GM06990 (cell line): ENCODE results near the gene MEX3C.

Experiments used
- DNase-seq: peaks from one replicate; pipeline ENCODE4 v3.0.0-alpha.2; 2011; ENCODE audit not compliant: insufficient read length; ENCODE audit errors: extremely low read depth
- H3K27me3 ChIP-seq: replicated peaks from 2 replicates; pipeline ENCODE4 v1.6.0; 2011; ENCODE audit warnings: low read length; ENCODE audit not compliant: control insufficient read depth, insufficient read depth
- H3K36me3 ChIP-seq: 2 replicates; pipeline ENCODE4 v1.5.1; 2011; ENCODE audit warnings: low read length; ENCODE audit not compliant: control insufficient read depth, insufficient read depth
- H3K4me3 ChIP-seq: replicated peaks from 2 replicates; pipeline ENCODE4 v1.5.1; 2011; ENCODE audit warnings: low read depth, mild to moderate bottlenecking, control low read depth, low read length
- CTCF ChIP-seq: IDR thresholded peaks from 2 replicates; pipeline ENCODE4 v1.5.1; 2011; ENCODE audit warnings: low read length, control low read depth, mild to moderate bottlenecking, inconsistent platforms; ENCODE audit not compliant: insufficient read depth, poor library complexity, severe bottlenecking

The MEX3C gene

DNA sequence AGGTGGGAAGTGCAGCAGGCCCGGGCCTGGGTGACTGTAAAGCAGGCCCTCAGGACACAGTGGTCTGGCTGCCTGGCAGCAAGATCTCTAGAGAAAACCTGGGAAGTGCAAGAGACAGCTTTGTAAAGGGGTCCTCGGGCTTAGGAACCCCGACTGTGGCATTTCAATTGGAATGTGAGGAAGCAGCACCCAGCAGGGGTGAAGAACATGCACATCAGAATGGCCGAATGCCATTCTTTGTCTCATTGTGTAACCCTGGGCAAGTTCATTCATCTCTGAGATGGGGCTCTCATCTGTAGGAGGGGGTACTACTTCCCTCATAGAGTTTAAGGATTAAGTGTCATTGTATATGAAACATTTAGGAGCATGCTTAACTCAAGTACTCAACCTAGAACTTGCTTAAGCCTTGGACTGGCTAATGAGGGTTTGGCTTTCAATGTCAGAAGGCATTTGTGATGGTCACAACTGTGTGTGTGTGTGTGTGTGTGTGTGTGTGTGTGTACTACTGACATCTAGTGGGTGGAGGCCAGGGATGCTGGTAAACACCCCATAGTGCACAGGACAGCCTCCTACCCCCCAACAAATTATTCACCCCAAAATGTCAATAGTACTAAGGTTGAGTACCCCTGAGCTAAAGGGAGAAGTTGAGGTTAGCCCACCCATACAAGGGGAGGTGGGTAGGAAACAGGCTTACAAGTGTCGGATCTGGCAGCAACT, 29.3 kb downstream of the MEX3C start:
- DNase-seq: no peak
- peak; percentile 9 for TF ChIP-seq CTCF
- no peak overlapping the region for H3K4me3 ChIP-seq
- H3K27me3 ChIP-seq: no peaks in the 10 kb centered on the region
- no peaks in the 10 kb centered on the region for H3K36me3 ChIP-seq

DNA sequence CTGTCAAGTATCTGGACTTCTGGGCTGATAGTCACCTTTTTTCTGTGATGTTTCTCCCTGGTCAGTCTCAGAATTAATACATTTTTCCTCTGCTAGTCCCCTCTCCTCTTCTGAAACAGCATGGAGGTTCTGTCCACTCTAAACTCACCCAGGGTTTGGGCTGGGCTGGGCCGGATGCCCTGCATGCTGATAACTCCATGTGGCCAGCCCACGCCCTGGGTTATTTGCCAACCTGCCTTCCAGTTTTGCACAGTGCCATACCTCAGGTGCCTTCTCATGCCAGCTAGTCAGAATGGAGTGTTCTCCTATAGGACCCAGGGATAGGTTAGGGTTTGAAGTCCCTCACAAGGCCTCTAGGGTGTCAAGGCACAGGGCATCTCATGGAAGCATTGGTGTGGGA, 32.2 kb downstream of the MEX3C start:
- no peak overlapping the region for H3K4me3 ChIP-seq
- DNase-seq: no peak
- H3K27me3 ChIP-seq: no peaks in the 10 kb centered on the region
- TF ChIP-seq CTCF: no peak
- no peaks in the 10 kb centered on the region for H3K36me3 ChIP-seq

DNA sequence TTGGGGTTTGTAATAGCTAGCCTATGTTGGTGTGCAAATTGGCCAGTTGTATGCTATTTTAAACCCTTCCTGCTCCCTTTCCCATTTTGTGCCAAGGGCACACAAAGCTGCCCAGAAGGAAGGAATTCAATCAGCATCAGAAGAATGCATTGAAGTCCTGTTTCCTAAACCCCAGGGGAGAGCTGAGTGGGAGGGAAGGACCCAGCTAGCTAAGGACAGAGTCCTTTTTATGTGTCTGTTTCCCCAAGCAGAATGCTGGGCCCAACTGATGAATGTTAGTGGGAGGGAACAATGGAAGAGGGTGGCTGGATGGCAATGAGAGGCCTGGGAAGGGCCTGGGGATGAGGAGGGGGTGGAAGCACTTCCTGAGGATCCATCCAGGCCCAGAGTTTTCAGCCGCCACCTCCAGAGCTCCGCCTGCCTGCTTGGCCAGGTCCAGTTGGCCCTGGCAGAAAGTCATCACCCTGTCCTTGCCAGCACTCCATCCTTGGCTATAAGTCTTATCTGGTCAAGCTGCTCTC, 32.7 kb downstream of the MEX3C start:
- no peak overlapping the region for H3K4me3 ChIP-seq
- no peaks in the 10 kb centered on the region for H3K27me3 ChIP-seq
- no peak for TF ChIP-seq CTCF
- no peak for DNase-seq
- H3K36me3 ChIP-seq: no peaks in the 10 kb centered on the region

DNA sequence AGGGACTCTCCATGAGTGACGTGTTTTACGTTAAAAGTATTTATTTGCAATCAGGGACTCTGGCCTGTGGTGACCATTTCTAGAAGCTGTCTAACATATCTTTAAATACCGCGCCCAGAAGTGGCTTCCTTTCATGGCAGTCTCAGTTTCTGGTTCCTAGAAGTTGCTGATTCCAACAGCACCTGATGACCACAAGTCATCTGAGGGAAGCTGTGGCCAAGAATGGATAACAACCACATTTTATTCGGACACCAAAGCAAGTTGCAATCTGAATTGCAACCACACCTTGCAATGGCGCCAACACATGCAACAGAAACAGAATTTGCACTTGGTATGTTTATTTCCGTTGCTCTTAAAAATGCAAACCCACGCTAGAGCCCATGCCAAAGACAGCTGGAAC, 33.1 kb downstream of the MEX3C start:
- DNase-seq: no peak
- no peak for TF ChIP-seq CTCF
- no peaks in the 10 kb centered on the region for H3K36me3 ChIP-seq
- no peaks in the 10 kb centered on the region for H3K27me3 ChIP-seq
- H3K4me3 ChIP-seq: no peak overlapping the region

DNA sequence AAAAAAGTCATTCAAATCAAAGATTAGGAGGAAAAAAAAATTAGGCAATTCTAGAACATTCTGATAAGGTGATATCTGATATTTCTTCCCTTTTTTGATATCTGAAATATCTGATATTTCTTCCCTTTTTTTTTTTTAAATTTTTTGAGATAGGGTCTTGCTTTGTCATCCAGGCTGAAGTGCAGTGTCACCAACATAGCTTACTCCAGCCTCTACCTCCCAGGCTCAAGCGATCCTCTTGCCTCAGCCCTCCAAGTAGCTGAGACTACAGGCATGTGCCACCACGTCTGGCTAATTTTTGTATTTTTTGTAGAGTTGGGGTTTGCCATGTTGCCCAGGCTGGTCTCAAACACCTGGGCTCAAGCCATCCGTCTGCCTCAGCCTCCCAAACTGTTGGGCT, 33.9 kb downstream of the MEX3C start:
- TF ChIP-seq CTCF: no peak
- Histone ChIP-seq H3K36me3 (no peaks in the 10 kb centered on the region), H3K4me3 (no peak overlapping the region), H3K27me3 (no peaks in the 10 kb centered on the region)
- no peak for DNase-seq
